ENCODE data around the gene PNMT. TPM values are rescaled to one million over a fixed set of nuclear protein-coding genes. Genes with fewer than 3 reads are reported as not detected.

PNMT gene
- total and polyA plus RNA-seq, 2 of the 13 experiments (the other 11 are each of a cell fraction or from before 2014, with no cell fraction given), result 0.25 TPM; not detected in 1

GRCh38 chr17:39702901-39703893, 34.9 kb downstream of the PNMT start (continued):
- TF ChIP-seq ZBTB43 (CRISPR knock-in tag; conservative IDR thresholded peaks at IDR 0.05), result no peak
- TF ChIP-seq ZBTB10 (CRISPR knock-in tag; IDR thresholded peaks at IDR 0.05; ENCODE audit: borderline replicate concordance), result no peak
- TF ChIP-seq TRIM22 (IDR thresholded peaks at IDR 0.05), result no peak
- no peak for TF ChIP-seq TOE1 (CRISPR knock-in tag; IDR thresholded peaks at IDR 0.05)
- no peak for TF ChIP-seq HCFC1 (IDR thresholded peaks at IDR 0.05; ENCODE audit: low read depth, low read length)
- no peak for TF ChIP-seq ZNF20 (CRISPR knock-in tag; IDR thresholded peaks at IDR 0.05)
- no peak for TF ChIP-seq ZNF703 (CRISPR knock-in tag; IDR thresholded peaks at IDR 0.05; ENCODE audit: borderline replicate concordance)
- TF ChIP-seq HMGXB3 (CRISPR knock-in tag; IDR thresholded peaks at IDR 0.05; ENCODE audit: borderline replicate concordance), result no peak
- peak; percentile 66; the same call in 1 of the 2 replicates for TF ChIP-seq THAP7 (CRISPR knock-in tag; IDR thresholded peaks at IDR 0.05)
- no peak for TF ChIP-seq NAIF1 (CRISPR knock-in tag; IDR thresholded peaks at IDR 0.05; ENCODE audit: borderline replicate concordance)
- no peak for TF ChIP-seq PCBP1 (IDR thresholded peaks at IDR 0.05; ENCODE audit: borderline replicate concordance, low read depth, low read length)
- peak; percentile 62; the same call in 1 of the 2 replicates for TF ChIP-seq NFIC (IDR thresholded peaks at IDR 0.05; ENCODE audit: low read length)
- TF ChIP-seq ZNF24 (IDR thresholded peaks at IDR 0.05), result no peak
- TF ChIP-seq ZBTB42 (CRISPR knock-in tag; IDR thresholded peaks at IDR 0.05), result peak; percentile 74; the same call in 1 of the 2 replicates
- TF ChIP-seq SNRNP70 (IDR thresholded peaks at IDR 0.05; ENCODE audit: low read depth, low read length), result no peak
- TF ChIP-seq MATR3 (CRISPR knock-in tag; IDR thresholded peaks at IDR 0.05), result no peak
- TF ChIP-seq ZNF577 (CRISPR knock-in tag; IDR thresholded peaks at IDR 0.05; ENCODE audit: borderline replicate concordance, low read depth), result no peak
- no peak for TF ChIP-seq ZNF562 (CRISPR knock-in tag; IDR thresholded peaks at IDR 0.05; ENCODE audit: borderline replicate concordance)
